Common myeloid progenitor, CD34-positive (primary cell): ENCODE measurements around the gene FXYD1.
A peak's percentile ranks its signal among the peaks of the same experiment; 100 is the strongest.

Experiments used
- CTCF ChIA-PET: fragments of 350-600 bp; sonication (Branson Sonifier 250); formaldehyde crosslinking; loops from one replicate; lab custom pipeline; 2021; ENCODE audit warnings: antibody characterized with exemption; lab: Charles Lee
- POLR2A ChIA-PET: fragments of 350-600 bp; sonication (Branson Sonifier 250); formaldehyde crosslinking; loops from one replicate; lab custom pipeline; 2021; ENCODE audit warnings: antibody characterized with exemption; lab: Charles Lee
- DNase-seq, 3 donors: peaks; one replicate each; pipeline versions ENCODE4 v3.0.0 to v3.0.0-alpha.2; 2013
- H3K27ac ChIP-seq, 2 experiments: 1 replicate in 1 of 2; 2 replicates in 1 of 2; pipeline ENCODE4 v1.7.0; 2013; ENCODE audit warnings: inconsistent platforms in 2 of 2, low read length in 2 of 2, mild to moderate bottlenecking in 2 of 2, low read depth in 1 of 2, moderate library complexity in 1 of 2; ENCODE audit not compliant: severe bottlenecking in 2 of 2, insufficient read depth in 1 of 2, poor library complexity in 1 of 2
- H3K27me3 ChIP-seq, 5 experiments: replicated peaks in 2 of 5; 1 replicate in 3 of 5; 2 replicates in 2 of 5; pipeline versions ENCODE4 v1.6.1 to v1.7.0; 2013; ENCODE audit warnings: low read length in 4 of 5, mild to moderate bottlenecking in 2 of 5, moderate library complexity in 2 of 5, inconsistent platforms in 1 of 5; ENCODE audit not compliant: insufficient read depth in 5 of 5, control insufficient read depth in 4 of 5
- H3K36me3 ChIP-seq, 4 experiments: 1 replicate in 2 of 4; 2 replicates in 2 of 4; pipeline versions ENCODE4 v1.6.1 to v1.7.0; 2013; ENCODE audit warnings: low read length in 3 of 4, control low read depth in 1 of 4, mild to moderate bottlenecking in 1 of 4; ENCODE audit not compliant: control insufficient read depth in 4 of 4, insufficient read depth in 4 of 4
- H3K4me1 ChIP-seq, 4 experiments: 1 replicate in 3 of 4; 2 replicates in 1 of 4; pipeline versions ENCODE4 v1.6.1 to v1.7.1; 2013; ENCODE audit warnings: low read length in 3 of 4, mild to moderate bottlenecking in 3 of 4, control low read depth in 1 of 4, inconsistent platforms in 1 of 4, moderate library complexity in 1 of 4; ENCODE audit not compliant: control insufficient read depth in 4 of 4, insufficient read depth in 4 of 4; ENCODE audit errors: control extremely low read depth in 1 of 4
- H3K4me3 ChIP-seq, 7 experiments: 1 replicate in 4 of 7; 2 replicates in 3 of 7; pipeline versions ENCODE4 v1.5.1 to v1.7.0; 2013; ENCODE audit warnings: mild to moderate bottlenecking in 7 of 7, low read length in 6 of 7, moderate library complexity in 6 of 7, inconsistent platforms in 2 of 7, low read depth in 2 of 7, control low read depth in 1 of 7; ENCODE audit not compliant: insufficient read depth in 4 of 7, control insufficient read depth in 1 of 7; ENCODE audit errors: extremely low read depth in 1 of 7
- H3K9me3 ChIP-seq, 5 experiments: 1 replicate in 4 of 5; 2 replicates in 1 of 5; pipeline versions ENCODE4 v1.6.1 to v1.7.1; 2013; ENCODE audit warnings: low read length in 4 of 5, mild to moderate bottlenecking in 2 of 5, inconsistent platforms in 1 of 5, low read depth in 1 of 5, moderate library complexity in 1 of 5; ENCODE audit not compliant: control insufficient read depth in 4 of 5, insufficient read depth in 2 of 5; ENCODE audit errors: control extremely low read depth in 1 of 5
- WGBS: methylation state at CpG from one replicate; pipeline ENCODE4 v1.1.5; 2013; ENCODE audit not compliant: insufficient coverage; 5-methylcytosine and 5-hydroxymethylcytosine counted together

FXYD1 gene

GRCh38 chr19:35106898-35107541, 31.6 kb upstream of the FXYD1 start:
- H3K36me3 ChIP-seq, result no peaks in the 10 kb centered on the region
- ChIA-PET POLR2A (no interaction called here), CTCF (interaction anchor here (1.7 kb wide), 1 partner anchor 16 kb away, joined by 6 read pairs; no protein-coding TSS in a partner anchor)
- H3K4me3 ChIP-seq, result no peak overlapping the region
- H3K27me3 ChIP-seq, result no peaks in the 10 kb centered on the region
- DNase-seq, result no peak
- no peaks in the 10 kb centered on the region for H3K9me3 ChIP-seq
- WGBS, result 100% methylated on average over 1 of the region's 2 CpGs
- H3K4me1 ChIP-seq, result peaks cover 0 to 7% (median 2%) of the 10 kb centered on the region in 4 experiments
- no peak overlapping the region for H3K27ac ChIP-seq

GRCh38 chr19:35107545-35107944, 31.1 kb upstream of the FXYD1 start:
- 34% methylated on average over 5 of the region's 5 CpGs for WGBS

DNA sequence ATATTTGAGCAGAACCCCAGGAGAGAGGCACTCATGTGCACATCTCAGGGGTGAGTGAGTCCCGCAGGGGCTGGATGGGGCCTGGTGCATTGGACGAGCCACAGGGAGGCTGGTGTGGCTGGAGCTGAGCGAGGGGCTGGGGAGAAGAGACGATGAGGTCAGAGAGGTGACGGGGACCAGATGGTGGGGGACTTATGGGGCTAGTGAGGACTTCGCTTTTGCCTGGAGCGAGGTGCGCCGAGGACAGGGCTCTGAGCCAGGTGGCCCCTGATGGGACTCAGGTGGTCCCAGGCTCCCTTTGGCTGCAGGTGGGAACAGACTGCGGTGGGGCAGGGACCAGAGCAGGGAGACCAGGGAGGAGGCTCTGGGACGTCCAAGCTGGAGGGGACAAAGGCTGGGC, 29.9 kb upstream of the FXYD1 start:
- no peaks in the 10 kb centered on the region for H3K9me3 ChIP-seq
- H3K4me3 ChIP-seq, result no peak overlapping the region
- 95% methylated on average over 10 of the region's 11 CpGs for WGBS
- no peak for DNase-seq
- no peaks in the 10 kb centered on the region for H3K36me3 ChIP-seq
- no peaks in the 10 kb centered on the region for H3K27me3 ChIP-seq
- H3K4me1 ChIP-seq, result peaks cover 0 to 7% (median 2%) of the 10 kb centered on the region in 4 experiments
- no peak overlapping the region for H3K27ac ChIP-seq
- ChIA-PET CTCF (interaction anchor here (1.3 to 1.6 kb wide), 2 partner anchors 42 to 71 kb away, joined by 3 read pairs; no protein-coding TSS in a partner anchor), POLR2A (no interaction called here)

More at GRCh38 chr19:35107545-35107944, 31.1 kb upstream of the FXYD1 start:
- no peaks in the 10 kb centered on the region for H3K27me3 ChIP-seq
- POLR2A ChIA-PET, result no interaction called here
- peaks cover 0 to 7% (median 2%) of the 10 kb centered on the region in 4 experiments for H3K4me1 ChIP-seq
- CTCF ChIA-PET, result interaction anchor here (1.0 to 1.7 kb wide), 3 partner anchors 16 to 69 kb away, joined by 3 to 6 read pairs (median 4); no protein-coding TSS in a partner anchor
- no peaks in the 10 kb centered on the region for H3K36me3 ChIP-seq
- H3K4me3 ChIP-seq, result no peak overlapping the region
- H3K9me3 ChIP-seq, result no peaks in the 10 kb centered on the region
- no peak for DNase-seq
- H3K27ac ChIP-seq, result no peak overlapping the region

DNA sequence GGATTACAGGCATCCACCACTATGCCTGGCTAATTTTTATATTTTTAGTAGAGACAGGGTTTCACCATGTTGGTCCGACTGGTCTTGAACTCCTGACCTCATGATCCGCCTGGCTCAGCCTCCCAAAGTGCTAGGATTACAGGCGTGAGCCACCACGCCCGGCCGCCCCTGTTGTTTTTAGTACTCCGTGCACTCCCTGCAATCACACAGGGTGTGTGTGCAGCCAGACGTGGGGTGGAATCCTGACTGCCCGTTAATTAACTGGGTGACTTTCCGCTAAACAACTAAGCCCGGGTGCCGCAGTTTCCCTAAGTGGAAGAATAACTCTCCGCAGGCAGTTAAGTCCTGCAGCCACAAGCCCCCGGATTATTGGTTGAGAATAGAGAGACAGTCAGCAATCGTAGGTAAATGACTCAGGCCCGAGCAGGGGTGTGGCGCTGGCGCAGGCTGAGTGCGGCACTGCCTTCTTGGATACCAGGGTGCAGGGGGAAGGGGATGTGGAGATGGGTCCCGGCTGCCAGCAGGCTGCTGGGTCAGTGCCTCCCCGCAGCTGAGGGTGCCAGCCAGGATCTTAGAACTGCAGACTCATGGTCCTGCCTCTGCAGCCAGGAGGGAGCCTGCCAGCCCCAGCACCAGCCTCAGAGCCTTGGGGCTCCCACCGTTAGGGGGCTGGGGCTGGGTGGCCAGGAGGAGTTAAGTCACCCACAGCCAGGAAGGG, 29.1 kb upstream of the FXYD1 start:
- 65% methylated on average over 18 of the region's 22 CpGs for WGBS
- Histone ChIP-seq H3K27me3 (no peaks in the 10 kb centered on the region), H3K27ac (no peak overlapping the region), H3K9me3 (no peaks in the 10 kb centered on the region), H3K36me3 (no peaks in the 10 kb centered on the region), H3K4me1 (peaks cover 0 to 15% (median 8%) of the 10 kb centered on the region in 4 experiments), H3K4me3 (no peak overlapping the region)
- ChIA-PET CTCF (interaction anchor here (1.0 to 3.5 kb wide), 2 partner anchors 27 to 42 kb away, joined by 3 to 24 read pairs; partner anchors contain the start of gene LGI4), POLR2A (no interaction called here)
- peak in 2 of 3 donors; percentile 57 to 72 for DNase-seq

DNA sequence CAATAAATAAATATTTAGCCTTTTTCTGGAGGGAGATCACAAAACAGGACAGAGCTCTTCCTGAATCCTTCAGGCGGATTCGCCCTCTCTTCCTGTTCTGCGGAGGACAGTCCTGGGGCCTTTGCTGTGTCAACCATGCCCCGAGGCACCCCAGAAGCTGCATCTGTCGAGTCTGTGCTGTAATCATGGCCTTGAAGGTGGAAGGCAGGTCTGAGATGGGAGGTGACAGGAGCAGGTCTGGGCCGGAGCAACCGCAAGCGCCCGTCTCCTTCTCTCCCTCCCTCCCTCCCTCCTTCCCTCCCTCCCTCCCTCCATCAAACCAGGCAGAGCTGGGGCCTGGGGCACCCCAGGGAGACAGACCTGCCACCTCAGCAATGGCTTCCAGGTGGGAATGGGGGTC, 27.6 kb upstream of the FXYD1 start:
- ChIA-PET CTCF (interaction anchor here (1.1 to 3.5 kb wide), 5 partner anchors 9 to 25 kb away, joined by 3 to 24 read pairs (median 5); partner anchors contain the start of gene LGI4), POLR2A (no interaction called here)
- Histone ChIP-seq H3K4me1 (peaks cover 0 to 28% (median 16%) of the 10 kb centered on the region in 4 experiments), H3K4me3 (no peak overlapping the region), H3K36me3 (no peaks in the 10 kb centered on the region), H3K27ac (no peak overlapping the region), H3K9me3 (no peaks in the 10 kb centered on the region), H3K27me3 (no peaks in the 10 kb centered on the region)
- DNase-seq, result no peak
- WGBS, result 80% methylated on average over 1 of the region's 9 CpGs

DNA sequence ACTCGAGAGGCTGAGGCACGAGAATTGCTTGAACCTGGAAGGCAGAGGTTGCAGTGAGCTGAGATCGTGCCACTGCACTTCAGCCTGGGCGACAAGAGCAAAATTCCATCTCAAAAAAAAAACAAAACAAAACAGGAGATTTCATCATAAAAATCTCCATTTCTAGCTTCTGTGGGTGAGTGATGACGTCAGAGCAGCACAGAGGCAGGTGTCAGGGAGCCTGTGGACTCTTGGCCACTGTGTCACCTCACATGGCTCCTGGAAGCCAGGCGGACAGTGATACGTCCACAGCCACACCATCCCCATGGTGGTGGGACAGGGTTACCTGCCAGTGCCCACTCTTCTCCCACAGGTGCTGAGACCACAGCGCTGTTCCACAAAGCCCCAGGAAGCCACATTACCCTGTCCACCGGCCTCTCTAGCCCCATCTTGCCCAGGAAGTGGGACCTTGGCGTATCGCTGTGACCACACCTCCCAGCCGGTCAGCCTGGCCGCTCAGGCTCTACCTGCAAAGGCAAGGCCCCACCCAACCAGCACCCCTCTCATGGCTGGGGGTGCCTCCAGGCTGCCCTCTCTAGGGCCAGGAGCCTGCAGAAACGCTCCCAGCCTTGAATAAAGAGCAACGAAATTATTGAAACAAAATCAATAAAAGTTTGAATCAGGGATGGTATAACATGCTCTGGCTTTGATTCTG, 25.5 kb upstream of the FXYD1 start:
- no peak for DNase-seq
- ChIA-PET POLR2A (no interaction called here), CTCF (interaction anchor here (0.9 to 3.5 kb wide), 4 partner anchors 12 to 23 kb away, joined by 3 to 24 read pairs (median 7); partner anchors contain the start of gene LGI4)
- Histone ChIP-seq H3K27ac (no peak overlapping the region), H3K4me1 (peaks cover 0 to 47% (median 20%) of the 10 kb centered on the region in 4 experiments), H3K36me3 (no peaks in the 10 kb centered on the region), H3K9me3 (no peaks in the 10 kb centered on the region), H3K27me3 (no peaks in the 10 kb centered on the region), H3K4me3 (no peak overlapping the region)
- 95% methylated on average over 10 of the region's 15 CpGs for WGBS
